Measurements from ENCODE around the gene NTN1. TPM values are rescaled to one million over a fixed set of nuclear protein-coding genes. Genes with fewer than 3 reads are reported as not detected.

Gene NTN1
- total RNA-seq, 2 donors from 2014 or later: 99.9 to 167 TPM

- peak in 1 of 2 donors; percentile 0 for ATAC-seq
Measured at GRCh38 chr17:9239246-9239792, 218.0 kb downstream of the NTN1 start.

GRCh38 chr17:9239793-9240658 lies 218.7 kb downstream of the NTN1 start:
- ATAC-seq: peak; percentile 79 to 85
- intact Hi-C loops (cut with DNase I): loop anchor here in 1 of 2 donors (5.0 kb wide), 1 partner anchor 52 kb away; no protein-coding TSS in a partner anchor
- DNase-seq: peak; percentile 86

More at GRCh38 chr17:9239246-9239792, 218.0 kb downstream of the NTN1 start:
- no peak for DNase-seq
- intact Hi-C loops (cut with DNase I): loop anchor here in 1 of 2 donors (5.0 kb wide), 1 partner anchor 53 kb away; no protein-coding TSS in a partner anchor

- intact Hi-C loops (cut with DNase I): no loop called here
- DNase-seq: peak; percentile 85
- peak; percentile 68 to 74 for ATAC-seq
Measured at GRCh38 chr17:9240659-9241370, 219.5 kb downstream of the NTN1 start.

- peak; percentile 23 to 60 for ATAC-seq
- peak; percentile 50 for DNase-seq
- intact Hi-C loops (cut with DNase I): no loop called here
Measured at GRCh38 chr17:9241371-9241712, 220.0 kb downstream of the NTN1 start.

- no peak for DNase-seq
- intact Hi-C loops (cut with DNase I): no loop called here
Measured at GRCh38 chr17:9241774-9242496, 220.6 kb downstream of the NTN1 start.

GRCh38 chr17:9242497-9242881 lies 221.2 kb downstream of the NTN1 start:
- DNase-seq: peak; percentile 54

More at GRCh38 chr17:9241774-9242496, 220.6 kb downstream of the NTN1 start:
- ATAC-seq: no peak

GRCh38 chr17:9242983-9243382 lies 221.7 kb downstream of the NTN1 start:
- intact Hi-C loops (cut with DNase I): no loop called here
- DNase-seq: no peak
- no peak for ATAC-seq

More at GRCh38 chr17:9242497-9242881, 221.2 kb downstream of the NTN1 start:
- intact Hi-C loops (cut with DNase I): no loop called here
- no peak for ATAC-seq

- no peak for DNase-seq
- no peak for ATAC-seq
- intact Hi-C loops (cut with DNase I): no loop called here
Measured at GRCh38 chr17:9244066-9245052, 223.0 kb downstream of the NTN1 start.

GRCh38 chr17:9247401-9247938 lies 226.2 kb downstream of the NTN1 start:
- intact Hi-C loops (cut with DNase I): no loop called here
- ATAC-seq (no peak), DNase-seq (no peak)

- ATAC-seq (no peak), DNase-seq (no peak)
- intact Hi-C loops (cut with DNase I): no loop called here
Measured at GRCh38 chr17:9249245-9249953, 228.1 kb downstream of the NTN1 start.

GRCh38 chr17:9251273-9251672 lies 230.0 kb downstream of the NTN1 start:
- ATAC-seq: no peak
- intact Hi-C loops (cut with DNase I): no loop called here

GRCh38 chr17:9253308-9253707 lies 232.0 kb downstream of the NTN1 start:
- intact Hi-C loops (cut with DNase I): no loop called here
- peak in 1 of 2 donors; percentile 48 for ATAC-seq

More at GRCh38 chr17:9251273-9251672, 230.0 kb downstream of the NTN1 start:
- DNase-seq: no peak

GRCh38 chr17:9254841-9255240 lies 233.5 kb downstream of the NTN1 start:
- ATAC-seq (no peak), DNase-seq (no peak)
- intact Hi-C loops (cut with DNase I): no loop called here

More at GRCh38 chr17:9253308-9253707, 232.0 kb downstream of the NTN1 start:
- no peak for DNase-seq

- intact Hi-C loops (cut with DNase I): no loop called here
- ATAC-seq (peak in 1 of 2 donors; percentile 48), DNase-seq (no peak)
Measured at GRCh38 chr17:9255833-9256232, 234.5 kb downstream of the NTN1 start.

GRCh38 chr17:9256361-9256750 lies 235.0 kb downstream of the NTN1 start:
- ATAC-seq (no peak), DNase-seq (no peak)
- intact Hi-C loops (cut with DNase I): no loop called here

- DNase-seq: no peak
- ATAC-seq: no peak
- intact Hi-C loops (cut with DNase I): no loop called here
Measured at GRCh38 chr17:9256751-9257629, 235.7 kb downstream of the NTN1 start.

Measured in left cardiac atrium (tissue), 4 donors.